ENCODE data around the gene MATN4. TPM values are rescaled to one million over a fixed set of nuclear protein-coding genes. Genes with fewer than 3 reads are reported as not detected.

Gene MATN4
- total RNA-seq, 1 donor from 2014 or later: 0.10 TPM

DNA sequence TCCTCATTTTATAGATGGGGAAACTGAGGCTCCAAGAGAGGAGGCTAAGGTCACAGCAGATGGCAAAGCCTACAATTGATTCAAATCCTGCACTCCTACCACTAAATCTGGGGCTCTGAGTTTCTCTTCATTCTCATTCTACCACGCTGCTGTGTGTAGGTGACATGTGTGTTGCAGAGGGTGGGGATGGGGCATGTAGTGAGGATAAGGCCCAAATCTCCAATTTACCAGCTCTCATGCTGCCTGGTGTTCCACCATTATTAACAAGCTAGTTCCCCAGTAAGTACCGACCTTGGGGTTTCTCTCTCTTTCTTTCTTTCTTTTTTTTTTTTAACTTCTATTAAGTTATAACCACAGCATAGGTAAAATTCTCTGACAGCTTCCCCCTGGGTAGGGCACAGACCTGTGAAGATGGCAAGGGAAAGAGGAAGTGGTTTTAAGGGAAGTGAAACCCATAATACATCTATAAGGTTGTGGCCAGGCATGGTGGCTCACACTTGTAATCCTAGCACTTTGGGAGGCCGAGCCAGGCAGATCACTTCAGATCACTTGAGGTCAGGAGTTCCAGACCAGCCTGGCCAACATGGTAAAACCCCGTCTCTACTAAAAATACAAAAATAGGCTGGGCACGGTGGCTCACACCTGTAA is 13.0 kb upstream of the MATN4 start:
- Mint-ChIP-seq H3K36me3 (ENCODE audit: low read depth) (no peaks in the 10 kb centered on the region), H3K27me3 (ENCODE audit: low read depth) (no peaks in the 10 kb centered on the region), H3K4me1 (ENCODE audit: low read depth) (peaks cover 4% of the 10 kb centered on the region), H3K9me3 (ENCODE audit: low read depth) (no peaks in the 10 kb centered on the region), H3K27ac (ENCODE audit: unreplicated experiment) (no peak overlapping the region), H3K4me3 (ENCODE audit: unreplicated experiment) (no peak overlapping the region)
- TF ChIP-seq, protein P1, sequence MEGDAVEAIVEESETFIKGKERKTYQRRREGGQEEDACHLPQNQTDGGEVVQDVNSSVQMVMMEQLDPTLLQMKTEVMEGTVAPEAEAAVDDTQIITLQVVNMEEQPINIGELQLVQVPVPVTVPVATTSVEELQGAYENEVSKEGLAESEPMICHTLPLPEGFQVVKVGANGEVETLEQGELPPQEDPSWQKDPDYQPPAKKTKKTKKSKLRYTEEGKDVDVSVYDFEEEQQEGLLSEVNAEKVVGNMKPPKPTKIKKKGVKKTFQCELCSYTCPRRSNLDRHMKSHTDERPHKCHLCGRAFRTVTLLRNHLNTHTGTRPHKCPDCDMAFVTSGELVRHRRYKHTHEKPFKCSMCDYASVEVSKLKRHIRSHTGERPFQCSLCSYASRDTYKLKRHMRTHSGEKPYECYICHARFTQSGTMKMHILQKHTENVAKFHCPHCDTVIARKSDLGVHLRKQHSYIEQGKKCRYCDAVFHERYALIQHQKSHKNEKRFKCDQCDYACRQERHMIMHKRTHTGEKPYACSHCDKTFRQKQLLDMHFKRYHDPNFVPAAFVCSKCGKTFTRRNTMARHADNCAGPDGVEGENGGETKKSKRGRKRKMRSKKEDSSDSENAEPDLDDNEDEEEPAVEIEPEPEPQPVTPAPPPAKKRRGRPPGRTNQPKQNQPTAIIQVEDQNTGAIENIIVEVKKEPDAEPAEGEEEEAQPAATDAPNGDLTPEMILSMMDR (IDR thresholded peaks at IDR 0.05): no peak
- no peak for DNase-seq (ENCODE audit: low spot score)

DNA sequence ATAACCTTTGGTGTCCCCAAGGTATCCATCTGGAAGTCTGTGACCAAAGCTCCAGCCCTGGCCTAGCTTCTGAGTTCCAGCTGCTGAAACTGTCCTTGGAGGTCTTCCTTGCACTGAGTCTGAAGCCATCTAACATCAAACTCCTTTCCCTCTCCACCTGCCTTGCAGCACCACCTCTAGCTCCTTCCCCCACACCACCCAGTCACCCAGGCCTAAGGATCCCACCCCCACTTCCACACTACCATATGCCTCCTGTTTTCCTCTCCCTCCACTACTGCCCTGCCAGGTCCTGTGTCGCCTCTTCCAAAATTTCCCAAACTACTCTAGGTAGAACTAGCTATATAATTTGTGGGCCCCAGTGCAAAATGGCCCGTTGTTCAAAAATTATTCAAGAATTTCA is 10.8 kb upstream of the MATN4 start:
- peaks cover 4% of the 10 kb centered on the region for H3K4me1 Mint-ChIP-seq (ENCODE audit: low read depth)
- TF ChIP-seq, protein P1 (IDR thresholded peaks at IDR 0.05): no peak
- no peak for DNase-seq (ENCODE audit: low spot score)
- no peak overlapping the region for H3K4me3 Mint-ChIP-seq (ENCODE audit: unreplicated experiment)
- no peaks in the 10 kb centered on the region for H3K36me3 Mint-ChIP-seq (ENCODE audit: low read depth)
- no peaks in the 10 kb centered on the region for H3K9me3 Mint-ChIP-seq (ENCODE audit: low read depth)
- peak overlapping the region; percentile 73 for H3K27ac Mint-ChIP-seq (ENCODE audit: unreplicated experiment)
- no peaks in the 10 kb centered on the region for H3K27me3 Mint-ChIP-seq (ENCODE audit: low read depth)

DNA sequence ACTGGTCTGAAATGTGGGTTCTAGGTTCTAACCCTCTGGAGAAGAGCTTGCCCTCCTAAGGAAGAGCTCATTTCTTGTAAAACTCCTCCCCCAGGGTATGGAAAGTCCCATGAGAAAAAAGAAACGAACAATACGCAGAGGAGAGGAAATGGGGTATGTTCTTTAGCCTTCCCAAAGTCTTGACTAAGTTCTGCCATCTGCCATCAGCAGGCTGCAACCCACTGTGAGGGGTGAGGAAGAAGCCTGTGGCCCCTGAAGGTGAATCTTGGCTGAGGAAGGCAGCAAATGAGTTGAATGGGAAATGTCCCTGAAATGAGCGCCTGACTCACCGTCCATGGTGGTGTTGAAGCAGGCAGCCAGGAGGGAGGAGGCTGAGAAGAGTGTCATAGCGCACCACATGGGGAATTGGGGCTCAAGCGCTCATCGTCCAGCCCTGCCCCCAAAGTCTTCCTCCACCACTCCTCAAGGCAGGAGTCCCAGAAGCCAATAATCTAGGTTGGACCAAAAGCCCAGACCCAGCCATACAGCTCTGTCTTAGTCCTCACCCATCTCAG is 10.4 kb upstream of the MATN4 start:
- no peak overlapping the region for H3K4me3 Mint-ChIP-seq (ENCODE audit: unreplicated experiment)
- H3K4me1 Mint-ChIP-seq (ENCODE audit: low read depth): peaks cover 4% of the 10 kb centered on the region
- no peak overlapping the region for H3K27ac Mint-ChIP-seq (ENCODE audit: unreplicated experiment)
- no peaks in the 10 kb centered on the region for H3K9me3 Mint-ChIP-seq (ENCODE audit: low read depth)
- TF ChIP-seq, protein P1 (IDR thresholded peaks at IDR 0.05): no peak
- no peaks in the 10 kb centered on the region for H3K27me3 Mint-ChIP-seq (ENCODE audit: low read depth)
- H3K36me3 Mint-ChIP-seq (ENCODE audit: low read depth): no peaks in the 10 kb centered on the region
- no peak for DNase-seq (ENCODE audit: low spot score)

DNA sequence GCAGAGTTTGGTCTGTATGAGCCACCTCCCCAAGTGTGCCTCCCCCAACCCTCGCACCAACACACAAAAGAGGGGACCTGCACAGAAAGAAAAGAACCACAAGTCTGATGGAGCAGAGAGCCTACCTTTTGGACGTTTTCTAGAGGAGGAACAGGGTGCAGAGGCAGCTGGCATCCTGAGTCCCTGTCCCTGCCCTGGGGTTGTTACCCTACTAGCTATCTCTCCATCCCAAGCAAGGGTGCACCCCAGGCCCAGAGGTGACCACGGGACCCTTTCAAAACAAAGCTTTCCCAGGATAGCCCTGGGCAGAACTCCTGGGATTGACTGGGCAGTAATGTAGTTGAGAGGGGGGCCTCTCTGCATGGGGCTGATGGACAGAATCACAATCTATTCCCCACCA is 9.7 kb upstream of the MATN4 start:
- H3K4me1 Mint-ChIP-seq (ENCODE audit: low read depth): no peaks in the 10 kb centered on the region
- TF ChIP-seq, protein P1 (IDR thresholded peaks at IDR 0.05): no peak
- H3K27ac Mint-ChIP-seq (ENCODE audit: unreplicated experiment): no peak overlapping the region
- DNase-seq (ENCODE audit: low spot score): no peak
- no peak overlapping the region for H3K4me3 Mint-ChIP-seq (ENCODE audit: unreplicated experiment)
- H3K9me3 Mint-ChIP-seq (ENCODE audit: low read depth): no peaks in the 10 kb centered on the region
- H3K36me3 Mint-ChIP-seq (ENCODE audit: low read depth): no peaks in the 10 kb centered on the region
- H3K27me3 Mint-ChIP-seq (ENCODE audit: low read depth): no peaks in the 10 kb centered on the region

DNA sequence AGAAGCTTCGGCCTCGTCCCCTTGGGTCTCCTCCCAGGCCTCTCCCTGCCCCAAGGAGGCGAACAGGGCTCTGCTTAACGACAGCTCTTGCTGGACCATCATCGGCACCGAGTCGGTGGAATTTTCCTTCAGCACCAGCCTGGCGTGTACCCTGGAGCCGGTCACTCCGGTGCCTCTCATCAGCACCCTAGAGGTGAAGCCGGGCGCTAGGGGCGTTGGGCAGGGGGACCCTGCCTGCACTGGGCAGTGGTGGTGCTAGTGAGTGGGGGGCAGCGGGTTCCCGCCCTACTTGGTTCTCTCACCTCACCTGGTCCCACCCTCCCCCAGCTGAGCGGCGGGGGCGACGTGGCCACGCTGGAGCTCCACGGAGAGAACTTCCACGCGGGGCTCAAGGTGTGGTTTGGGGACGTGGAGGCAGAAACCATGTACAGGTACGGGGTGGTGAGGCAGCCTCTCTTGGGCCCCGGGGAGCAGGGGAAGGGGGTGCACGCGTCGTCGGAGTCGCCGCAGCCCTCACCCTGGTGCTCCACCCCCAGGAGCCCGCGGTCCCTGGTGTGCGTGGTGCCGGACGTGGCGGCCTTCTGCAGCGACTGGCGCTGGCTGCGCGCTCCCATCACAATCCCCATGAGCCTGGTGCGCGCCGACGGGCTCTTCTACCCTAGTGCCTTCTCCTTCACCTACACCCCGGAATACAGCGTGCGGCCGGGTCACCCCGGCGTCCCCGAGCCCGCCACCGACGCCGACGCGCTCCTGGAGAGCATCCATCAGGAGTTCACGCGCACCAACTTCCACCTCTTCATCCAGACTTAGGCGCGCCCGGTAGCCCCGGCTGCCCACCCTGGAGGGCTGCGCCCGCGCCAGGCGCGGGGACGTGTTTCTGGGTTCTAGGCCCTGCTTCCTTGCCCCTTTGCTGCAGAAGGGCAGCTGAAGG is 8.3 kb upstream of the MATN4 start:
- H3K27me3 Mint-ChIP-seq (ENCODE audit: low read depth): no peaks in the 10 kb centered on the region
- H3K4me1 Mint-ChIP-seq (ENCODE audit: low read depth): peaks cover 4% of the 10 kb centered on the region
- no peak overlapping the region for H3K4me3 Mint-ChIP-seq (ENCODE audit: unreplicated experiment)
- TF ChIP-seq, protein P1 (IDR thresholded peaks at IDR 0.05): no peak
- DNase-seq (ENCODE audit: low spot score): no peak
- H3K27ac Mint-ChIP-seq (ENCODE audit: unreplicated experiment): no peak overlapping the region
- H3K36me3 Mint-ChIP-seq (ENCODE audit: low read depth): no peaks in the 10 kb centered on the region
- H3K9me3 Mint-ChIP-seq (ENCODE audit: low read depth): no peaks in the 10 kb centered on the region
